Hepatocyte (in vitro differentiated cells): ENCODE results near the gene GTSF1L. TPM values are rescaled to one million over a fixed set of nuclear protein-coding genes. Genes with fewer than 3 reads are reported as not detected.

ENCODE experiments used
- DNase-seq: peaks from one replicate; pipeline ENCODE4 v3.0.0-alpha.2; 2016; ENCODE audit warnings: low spot score
- H2AFZ ChIP-seq: fragments of 200-600 bp; sonication (generic); 2 replicates; pipeline ENCODE4 v1.6.0; 2016; ENCODE audit warnings: antibody characterized with exemption, mild to moderate bottlenecking
- H3K27ac ChIP-seq: fragments of 200-600 bp; sonication (generic); 2 replicates; pipeline ENCODE4 v1.5.1; 2016; ENCODE audit warnings: mild to moderate bottlenecking
- H3K27me3 ChIP-seq: fragments of 200-600 bp; sonication (generic); 2 replicates; pipeline ENCODE4 v1.6.1; 2016
- H3K36me3 ChIP-seq: fragments of 200-600 bp; sonication (generic); replicated peaks from 2 replicates; pipeline ENCODE4 v1.5.1; 2016; ENCODE audit warnings: low read depth; ENCODE audit not compliant: insufficient read depth
- H3K4me1 ChIP-seq: fragments of 200-600 bp; sonication (generic); 2 replicates; pipeline ENCODE4 v1.5.1; 2016; ENCODE audit warnings: mild to moderate bottlenecking, moderate library complexity; ENCODE audit not compliant: insufficient read depth
- H3K4me2 ChIP-seq: fragments of 200-600 bp; sonication (generic); 2 replicates; pipeline ENCODE4 v1.6.0; 2016
- H3K4me3 ChIP-seq: fragments of 200-600 bp; sonication (generic); 2 replicates; pipeline ENCODE4 v1.5.1; 2016; ENCODE audit warnings: mild to moderate bottlenecking
- H3K79me2 ChIP-seq: fragments of 200-600 bp; sonication (generic); 2 replicates; pipeline ENCODE4 v1.6.0; 2017; ENCODE audit warnings: mild to moderate bottlenecking
- H3K9me2 ChIP-seq: fragments of 200-600 bp; sonication (generic); replicated peaks from 2 replicates; pipeline ENCODE4 v1.6.0; 2017; ENCODE audit warnings: mild to moderate bottlenecking; ENCODE audit not compliant: insufficient read depth
- H3K9me3 ChIP-seq: fragments of 200-600 bp; sonication (generic); 2 replicates; pipeline ENCODE4 v1.5.1; 2016; ENCODE audit warnings: low read depth, mild to moderate bottlenecking
- H4K20me1 ChIP-seq: fragments of 200-600 bp; sonication (generic); 2 replicates; pipeline ENCODE4 v1.6.0; 2016; ENCODE audit warnings: mild to moderate bottlenecking; ENCODE audit not compliant: insufficient read depth, poor library complexity, severe bottlenecking
- CTCF ChIP-seq: fragments of 200-600 bp; sonication (generic); IDR thresholded peaks from 2 replicates; pipeline ENCODE4 v1.5.1; 2016; ENCODE audit warnings: antibody characterized with exemption, mild to moderate bottlenecking; ENCODE audit not compliant: poor library complexity
- EZH2 ChIP-seq: fragments of 200-600 bp; sonication (generic); IDR thresholded peaks from 2 replicates; pipeline ENCODE4 v1.6.1; 2016; ENCODE audit warnings: antibody characterized with exemption, mild to moderate bottlenecking, borderline replicate concordance
- EZH2phosphoT487 ChIP-seq: fragments of 200-600 bp; sonication (generic); IDR thresholded peaks from one replicate; pipeline ENCODE4 v1.6.1; 2018; ENCODE audit warnings: antibody characterized with exemption, mild to moderate bottlenecking, low read depth, moderate library complexity; ENCODE audit not compliant: unreplicated experiment, severe bottlenecking
- WGBS: methylation state at CpG from one replicate; pipeline ENCODE4 v1.1.6; 2016; ENCODE audit warnings: low lambda C conversion rate; ENCODE audit errors: missing lambda C conversion rate; 5-methylcytosine and 5-hydroxymethylcytosine counted together
- polyA plus RNA-seq: library from polyadenylated mRNA; unstranded; fragments of >200 nt; fragmentation: Nextera tagmentation; extraction: Ambion mirVana; gene quantifications from 2 replicates; pipeline ENCODE4 v1.2.1, GENCODE V29; 2016
- total RNA-seq: library from RNA; depleted of rRNA; stranded (reverse); fragments of >200 nt; gene quantifications from 2 replicates; pipeline ENCODE4 v1.2.3, GENCODE V29; 2014

The GTSF1L gene
- total and polyA plus RNA-seq, 2 experiments from 2014 or later, result not detected

- Histone ChIP-seq H3K9me2 (no peaks in the 10 kb centered on the region), H4K20me1 (no peaks in the 10 kb centered on the region), H3K79me2 (no peaks in the 10 kb centered on the region), H3K4me2 (no peak overlapping the region), H3K4me3 (no peak overlapping the region), H2AFZ (no peak overlapping the region), H3K9me3 (no peaks in the 10 kb centered on the region), H3K27me3 (no peaks in the 10 kb centered on the region), H3K27ac (no peak overlapping the region), H3K4me1 (no peaks in the 10 kb centered on the region), H3K36me3 (no peaks in the 10 kb centered on the region)
- 96% methylated on average over 4 of the region's 4 CpGs for WGBS
- DNase-seq, result no peak
- TF ChIP-seq EZH2, result no peak
- no peak for TF ChIP-seq CTCF
- no peak for TF ChIP-seq EZH2phosphoT487
Observed at GRCh38 chr20:43717616-43717995, 9.2 kb downstream of the GTSF1L start.

GRCh38 chr20:43716757-43717615 lies 9.8 kb downstream of the GTSF1L start:
- H3K4me2 ChIP-seq, result no peak overlapping the region
- no peaks in the 10 kb centered on the region for H3K9me2 ChIP-seq
- H3K27ac ChIP-seq, result no peak overlapping the region
- H3K9me3 ChIP-seq, result no peaks in the 10 kb centered on the region
- H3K4me1 ChIP-seq, result no peaks in the 10 kb centered on the region
- DNase-seq, result no peak
- 97% methylated on average over 12 of the region's 12 CpGs for WGBS
- no peaks in the 10 kb centered on the region for H4K20me1 ChIP-seq
- no peaks in the 10 kb centered on the region for H3K79me2 ChIP-seq
- no peak overlapping the region for H3K4me3 ChIP-seq
- H3K27me3 ChIP-seq, result no peaks in the 10 kb centered on the region
- TF ChIP-seq EZH2 (no peak), CTCF (no peak), EZH2phosphoT487 (no peak)
- H3K36me3 ChIP-seq, result no peaks in the 10 kb centered on the region
- no peak overlapping the region for H2AFZ ChIP-seq

- Histone ChIP-seq H4K20me1 (no peaks in the 10 kb centered on the region), H2AFZ (no peak overlapping the region), H3K9me3 (no peaks in the 10 kb centered on the region), H3K4me3 (no peak overlapping the region), H3K4me1 (no peaks in the 10 kb centered on the region), H3K4me2 (no peak overlapping the region), H3K9me2 (no peaks in the 10 kb centered on the region), H3K79me2 (no peaks in the 10 kb centered on the region), H3K36me3 (no peaks in the 10 kb centered on the region), H3K27ac (no peak overlapping the region), H3K27me3 (no peaks in the 10 kb centered on the region)
- 95% methylated on average over 4 of the region's 4 CpGs for WGBS
- TF ChIP-seq CTCF (no peak), EZH2phosphoT487 (no peak), EZH2 (no peak)
- no peak for DNase-seq
Observed at GRCh38 chr20:43716123-43716522, 10.7 kb downstream of the GTSF1L start.
